H9 (cell line): ENCODE measurements around the gene CABCOCO1. TPM values are rescaled to one million over a fixed set of nuclear protein-coding genes. Genes with fewer than 3 reads are reported as not detected.

Experiments
- DNase-seq: peaks from one replicate; pipeline ENCODE4 v3.0.0-alpha.2; 2017
- H2AFZ ChIP-seq: one replicate; pipeline ENCODE4 v1.6.1; 2013; ENCODE audit warnings: mild to moderate bottlenecking, low read length, control low read depth, moderate library complexity
- H2AK5ac ChIP-seq: 2 replicates; pipeline ENCODE4 v1.6.1; 2013; ENCODE audit warnings: low read length, control low read depth, mixed read lengths; ENCODE audit not compliant: insufficient read length
- H2BK120ac ChIP-seq: one replicate; pipeline ENCODE4 v1.6.1; 2013; ENCODE audit warnings: low read depth, mild to moderate bottlenecking, low read length, control low read depth, inconsistent platforms; ENCODE audit not compliant: poor library complexity, severe bottlenecking
- H2BK12ac ChIP-seq: 2 replicates; pipeline ENCODE4 v1.6.1; 2013; ENCODE audit warnings: low read length, control low read depth, mixed read lengths, low read depth; ENCODE audit not compliant: insufficient read length
- H2BK15ac ChIP-seq: 2 replicates; pipeline ENCODE4 v1.6.1; 2013; ENCODE audit warnings: low read depth, low read length, control low read depth
- H2BK20ac ChIP-seq: one replicate; pipeline ENCODE4 v1.6.1; 2013; ENCODE audit warnings: low read depth, mild to moderate bottlenecking, low read length, control low read depth, inconsistent platforms; ENCODE audit not compliant: poor library complexity, severe bottlenecking
- H2BK5ac ChIP-seq: 2 replicates; pipeline ENCODE4 v1.6.1; 2013; ENCODE audit warnings: low read length, control low read depth, mixed read lengths; ENCODE audit not compliant: insufficient read length
- H3K14ac ChIP-seq: 2 replicates; pipeline ENCODE4 v1.6.1; 2013; ENCODE audit warnings: low read length, control low read depth; ENCODE audit not compliant: insufficient read depth
- H3K18ac ChIP-seq: 2 replicates; pipeline ENCODE4 v1.6.1; 2013; ENCODE audit warnings: low read depth, mild to moderate bottlenecking, mixed read lengths, low read length, control low read depth; ENCODE audit not compliant: insufficient read length
- H3K23ac ChIP-seq: 2 replicates; pipeline ENCODE4 v1.6.1; 2013; ENCODE audit warnings: low read length, control low read depth, mixed read lengths, low read depth; ENCODE audit not compliant: insufficient read length
- H3K23me2 ChIP-seq: 2 replicates; pipeline ENCODE4 v1.6.1; 2013; ENCODE audit warnings: low read depth, mild to moderate bottlenecking, mixed read lengths, low read length, control low read depth; ENCODE audit not compliant: insufficient read length, poor library complexity, severe bottlenecking
- H3K27ac ChIP-seq: 2 replicates; pipeline ENCODE4 v1.5.1; 2013; ENCODE audit warnings: low read length, control low read depth, mixed read lengths, low read depth; ENCODE audit not compliant: insufficient read length
- H3K27me3 ChIP-seq: 2 replicates; pipeline ENCODE4 v1.6.1; 2013; ENCODE audit warnings: low read length, control low read depth, inconsistent platforms; ENCODE audit not compliant: insufficient read depth
- H3K4ac ChIP-seq: 2 replicates; pipeline ENCODE4 v1.6.1; 2013; ENCODE audit warnings: low read depth, mild to moderate bottlenecking, control low read depth, inconsistent platforms, low read length, moderate library complexity
- H3K4me1 ChIP-seq: 2 replicates; pipeline ENCODE4 v1.6.1; 2013; ENCODE audit warnings: low read length, control low read depth, inconsistent platforms; ENCODE audit not compliant: insufficient read depth
- H3K4me2 ChIP-seq: 2 replicates; pipeline ENCODE4 v1.6.1; 2013; ENCODE audit warnings: low read length, control low read depth, mixed read lengths; ENCODE audit not compliant: insufficient read length, insufficient read depth
- H3K56ac ChIP-seq: 2 replicates; pipeline ENCODE4 v1.6.1; 2013; ENCODE audit warnings: low read depth, mild to moderate bottlenecking, mixed read lengths, low read length, control low read depth; ENCODE audit not compliant: insufficient read length
- H3K79me1 ChIP-seq: 2 replicates; pipeline ENCODE4 v1.6.1; 2013; ENCODE audit warnings: low read depth, mild to moderate bottlenecking, moderate library complexity, low read length, control low read depth, inconsistent platforms; ENCODE audit not compliant: insufficient read depth, poor library complexity, severe bottlenecking
- H3K79me2 ChIP-seq: 2 replicates; pipeline ENCODE4 v1.6.1; 2013; ENCODE audit warnings: low read length, control low read depth, inconsistent platforms; ENCODE audit not compliant: insufficient read depth
- H3K9ac ChIP-seq: 2 replicates; pipeline ENCODE4 v1.6.1; 2013; ENCODE audit warnings: low read length, control low read depth, mixed read lengths; ENCODE audit not compliant: insufficient read length; ENCODE audit errors: extremely low read depth
- H3K9me3 ChIP-seq: one replicate; pipeline ENCODE4 v1.6.1; 2013; ENCODE audit warnings: low read depth, low read length, inconsistent platforms; ENCODE audit not compliant: control insufficient read depth
- H3T11ph ChIP-seq: one replicate; pipeline ENCODE4 v1.6.1; 2013; ENCODE audit warnings: mild to moderate bottlenecking, low read length, control low read depth, inconsistent platforms
- H4K20me1 ChIP-seq: one replicate; pipeline ENCODE4 v1.6.1; 2013; ENCODE audit not compliant: control insufficient read depth, insufficient read length, insufficient read depth
- H4K5ac ChIP-seq: 2 replicates; pipeline ENCODE4 v1.6.1; 2013; ENCODE audit warnings: low read depth, mild to moderate bottlenecking, mixed read lengths, low read length, control low read depth; ENCODE audit not compliant: insufficient read length
- H4K8ac ChIP-seq: replicated peaks from 2 replicates; pipeline ENCODE4 v1.6.1; 2013; ENCODE audit warnings: low read length, control low read depth, mixed read lengths, low read depth; ENCODE audit not compliant: insufficient read length
- H4K91ac ChIP-seq: 2 replicates; pipeline ENCODE4 v1.6.1; 2013; ENCODE audit warnings: low read depth, mild to moderate bottlenecking, moderate library complexity, mixed read lengths, low read length, control low read depth; ENCODE audit not compliant: insufficient read length
- H3K27ac Mint-ChIP-seq, 3 experiments: 2 replicates in 2 of 3; 3 replicates in 1 of 3; pipeline ENCODE4 v1.8.0; 2020 to 2021; ENCODE audit warnings: mixed read lengths in 3 of 3, mild to moderate bottlenecking in 1 of 3, moderate library complexity in 1 of 3
- H3K27me3 Mint-ChIP-seq: 2 replicates; pipeline ENCODE4 v1.8.0; 2021; ENCODE audit warnings: low read depth, mild to moderate bottlenecking, moderate library complexity, mixed read lengths
- H3K36me3 Mint-ChIP-seq, 3 experiments: 2 replicates in 2 of 3; 3 replicates in 1 of 3; pipeline ENCODE4 v1.8.0; 2020 to 2021; ENCODE audit warnings: low read depth in 3 of 3, mixed read lengths in 3 of 3; ENCODE audit not compliant: insufficient read depth in 1 of 3
- H3K4me1 Mint-ChIP-seq, 2 experiments: 2 replicates each; pipeline ENCODE4 v1.8.0; 2020; ENCODE audit warnings: mixed read lengths in 2 of 2
- H3K4me3 Mint-ChIP-seq, 2 experiments: 2 replicates in 1 of 2; 3 replicates in 1 of 2; pipeline ENCODE4 v1.8.0; 2020 to 2021; ENCODE audit warnings: mild to moderate bottlenecking in 2 of 2, mixed read lengths in 2 of 2, moderate library complexity in 1 of 2
- H3K9me3 Mint-ChIP-seq, 2 experiments: 2 replicates in 1 of 2; 3 replicates in 1 of 2; pipeline ENCODE4 v1.8.0; 2020; ENCODE audit warnings: mild to moderate bottlenecking in 2 of 2, mixed read lengths in 2 of 2, moderate library complexity in 1 of 2
- CTCF ChIP-seq: fragments of 200-600 bp; sonication (generic); conservative IDR thresholded peaks from 3 replicates; pipeline ENCODE4 v1.8.0; 2021; ENCODE audit warnings: antibody characterized with exemption, mild to moderate bottlenecking
- WGBS: extraction: QIAGEN DNeasy Blood & Tissue Kit; methylation state at CpG from one replicate; pipeline ENCODE4 v1.1.7; 2013; ENCODE audit warnings: missing lambda C conversion rate, low lambda C conversion rate, mixed read lengths; ENCODE audit not compliant: insufficient read length; ENCODE audit errors: extremely low coverage; 5-methylcytosine and 5-hydroxymethylcytosine counted together
- total RNA-seq: library from RNA; stranded (reverse); gene quantifications from 2 replicates; pipeline ENCODE4 v1.2.1, GENCODE V29; 2021

The CABCOCO1 gene
- total RNA-seq, 1 experiment from 2014 or later: not detected

- H3K23ac ChIP-seq: no peak overlapping the region
- H3K14ac ChIP-seq: no peak overlapping the region
- H3K4me1 ChIP-seq: no peaks in the 10 kb centered on the region; the same call in 1 of the 2 replicates
- no peaks in the 10 kb centered on the region for H3K79me2 ChIP-seq
- no peak overlapping the region for H3K56ac ChIP-seq
- no peak overlapping the region for H3K18ac ChIP-seq
- H3K4me2 ChIP-seq: no peak overlapping the region
- H3K4ac ChIP-seq: no peak overlapping the region
- H3K79me1 ChIP-seq: no peaks in the 10 kb centered on the region
- H4K20me1 ChIP-seq: no peaks in the 10 kb centered on the region
- no peak for DNase-seq
- no peak overlapping the region for H2AK5ac ChIP-seq
- H2AFZ ChIP-seq: no peak overlapping the region
- H4K8ac ChIP-seq: no peak overlapping the region
- H3K23me2 ChIP-seq: no peaks in the 10 kb centered on the region
- H3T11ph ChIP-seq: no peak overlapping the region
- H2BK12ac ChIP-seq: no peak overlapping the region
- no peak overlapping the region for H2BK120ac ChIP-seq
- no peak overlapping the region for H2BK5ac ChIP-seq
- no peak overlapping the region for H3K27ac ChIP-seq
- H2BK15ac ChIP-seq: no peak overlapping the region
- Mint-ChIP-seq H3K9me3 (no peaks in the 10 kb centered on the region), H3K36me3 (no peaks in the 10 kb centered on the region), H3K4me1 (no peaks in the 10 kb centered on the region), H3K4me3 (no peak overlapping the region), H3K27me3 (no peaks in the 10 kb centered on the region), H3K27ac (no peak overlapping the region)
- no peak for TF ChIP-seq CTCF
- no CpG with 5 or more reads among the region's 1 CpG for WGBS
- no peaks in the 10 kb centered on the region for H3K9me3 ChIP-seq
- no peak overlapping the region for H2BK20ac ChIP-seq
- no peaks in the 10 kb centered on the region for H3K27me3 ChIP-seq
- H4K91ac ChIP-seq: no peak overlapping the region
- H4K5ac ChIP-seq: no peak overlapping the region
- H3K9ac ChIP-seq: no peak overlapping the region
These were observed 134.1 kb downstream of the CABCOCO1 start for GRCh38 chr10:61796785-61797184.
